K562 (cell line): ENCODE measurements around the gene FMO5. TPM values are rescaled to one million over a fixed set of nuclear protein-coding genes. Genes with fewer than 3 reads are reported as not detected.

Experiments
- ATAC-seq: fragments of 200-7000 bp; cut with Tn5 transposase; 3 replicates; pipeline ENCODE4 v1.9.1; 2020; ENCODE audit warnings: moderate library complexity
- BruUV-seq: library from RNA; stranded (reverse); fragments of 400-500 nt; replicated peaks from 2 replicates; lab custom pipeline; 2021; lab: Mats Ljungman, UMichigan
- CTCF ChIA-PET: fragments of 300-600 bp; formaldehyde crosslinking; extraction: SDS; loops from one replicate; lab custom pipeline; 2021; ENCODE audit warnings: low intra/inter-chr PET ratio; lab: Yijun Ruan, JAX
- POLR2A ChIA-PET: fragments of 300-600, 350-650 bp; sonication (Branson Sonifier 250); formaldehyde crosslinking; extraction: SDS; loops from one replicate; lab custom pipeline; 2021; ENCODE audit warnings: antibody characterized with exemption, inconsistent platforms; lab: Yijun Ruan, JAX
- DNase-seq, 4 experiments: peaks; one replicate each; pipeline versions ENCODE4 v3.0.0 to v3.0.0-alpha.2; 2011 to 2018; ENCODE audit warnings: low spot score in 3 of 4, mixed read lengths in 3 of 4; ENCODE audit errors: extremely low read depth in 1 of 4
- FAIRE-seq: peaks from 2 replicates; lab custom pipeline; 2011; peaks lifted over from hg19 to GRCh38; lab: Jason Lieb, UNC
- H2AFZ ChIP-seq: 2 replicates; pipeline ENCODE4 v1.6.0; 2011; ENCODE audit warnings: low read depth, low read length, control low read depth, inconsistent platforms
- H3K27ac ChIP-seq: fragments of 200-600 bp; 3 replicates; pipeline ENCODE4 v1.8.0; 2011; ENCODE audit warnings: low read depth, mild to moderate bottlenecking, control low read depth, inconsistent platforms, low read length, moderate library complexity, mixed read lengths; ENCODE audit errors: extremely low read depth
- H3K27me3 ChIP-seq, 2 experiments: fragments of 300-600 bp in 1 of 2; 2 replicates in 1 of 2; 3 replicates in 1 of 2; pipeline versions ENCODE4 v1.6.0 to v1.8.0; 2011; ENCODE audit warnings: inconsistent platforms in 2 of 2, low read length in 2 of 2, mild to moderate bottlenecking in 1 of 2, mixed read lengths in 1 of 2, moderate library complexity in 1 of 2; ENCODE audit not compliant: control insufficient read depth in 2 of 2, insufficient read depth in 2 of 2
- H3K36me3 ChIP-seq: fragments of 300-600 bp; 3 replicates; pipeline ENCODE4 v1.8.0; 2011; ENCODE audit warnings: mild to moderate bottlenecking, low read length, inconsistent platforms; ENCODE audit not compliant: control insufficient read depth, insufficient read depth
- H3K4me1 ChIP-seq, 2 experiments: fragments of 200-600 bp in 1 of 2; replicated peaks in 1 of 2; 2 replicates in 1 of 2; 3 replicates in 1 of 2; pipeline versions ENCODE4 v1.5.1 to v1.8.0; 2011; ENCODE audit warnings: inconsistent platforms in 2 of 2, low read length in 2 of 2, mild to moderate bottlenecking in 1 of 2, mixed read lengths in 1 of 2, moderate library complexity in 1 of 2; ENCODE audit not compliant: control insufficient read depth in 2 of 2, insufficient read depth in 2 of 2
- H3K4me2 ChIP-seq: 2 replicates; pipeline ENCODE4 v1.6.1; 2011; ENCODE audit warnings: low read length, control low read depth, inconsistent platforms, mixed read lengths; ENCODE audit not compliant: insufficient read depth
- H3K4me3 ChIP-seq: fragments of 200-600 bp; sonication (generic), shearing (Covaris generic); 2 replicates; pipeline ENCODE4 v1.5.1; 2016; ENCODE audit warnings: control low read depth, inconsistent platforms
- H3K79me2 ChIP-seq: fragments of 200-600 bp; 3 replicates; pipeline ENCODE4 v1.8.0; 2011; ENCODE audit warnings: low read length, inconsistent platforms; ENCODE audit not compliant: control insufficient read depth, insufficient read depth
- H3K9ac ChIP-seq, 2 experiments: 2 replicates each; pipeline versions ENCODE4 v1.6.0 to v1.6.1; 2011; ENCODE audit warnings: low read depth in 2 of 2, low read length in 2 of 2, control low read depth in 1 of 2, inconsistent platforms in 1 of 2, mild to moderate bottlenecking in 1 of 2, mixed read lengths in 1 of 2; ENCODE audit not compliant: insufficient read depth in 1 of 2
- H3K9me1 ChIP-seq: one replicate; pipeline ENCODE4 v1.6.0; 2011; ENCODE audit warnings: inconsistent platforms, mild to moderate bottlenecking, low read length, moderate library complexity; ENCODE audit not compliant: control insufficient read depth, insufficient read depth
- H3K9me3 ChIP-seq: replicated peaks from 2 replicates; pipeline ENCODE4 v1.5.1; 2011; ENCODE audit warnings: low read depth, low read length, inconsistent platforms; ENCODE audit not compliant: control insufficient read depth, insufficient read depth
- H4K20me1 ChIP-seq: replicated peaks from 2 replicates; pipeline ENCODE4 v1.6.1; 2011; ENCODE audit warnings: low read length, inconsistent platforms, mixed read lengths; ENCODE audit not compliant: control insufficient read depth, insufficient read depth
- CHCHD3 ChIP-seq: fragments of 250-450 bp; sonication (Bioruptor Pico); IDR thresholded peaks from 2 replicates; pipeline ENCODE4 v2.1.2; 2022; ENCODE audit warnings: mild to moderate bottlenecking
- KLF10 ChIP-seq: fragments of 250-450 bp; sonication (Bioruptor Pico); IDR thresholded peaks from 2 replicates; pipeline ENCODE4 v1.6.1; 2021; ENCODE audit warnings: matching md5 sums
- SRSF9 ChIP-seq: fragments of 200-400 bp; formaldehyde crosslinking; IDR thresholded peaks from 2 replicates; pipeline ENCODE4 v1.6.1; 2017; ENCODE audit warnings: low read depth, low read length, borderline replicate concordance
- ZNF407 ChIP-seq: fragments of 450-650 bp; IDR thresholded peaks from 2 replicates; pipeline ENCODE4 v1.6.1; 2016; ENCODE audit warnings: low read depth
- WGBS: fragments of 100-300 bp; shearing (Covaris generic); methylation state at CpG from one replicate; pipeline ENCODE4 v1.1.6; 2016; ENCODE audit warnings: low coverage, mixed read lengths; ENCODE audit not compliant: insufficient coverage; ENCODE audit errors: missing lambda C conversion rate; 5-methylcytosine and 5-hydroxymethylcytosine counted together
- in situ Hi-C: fragments of 300-500 bp; cut with MboI; formaldehyde crosslinking; loops from 4 replicates; pipeline ENCODE4 v1.15.0; 2018; ENCODE audit warnings: inconsistent platforms, mixed read lengths
- intact Hi-C: fragments of 100-400 bp; cut with micrococcal nuclease; formaldehyde crosslinking; loops from 2 replicates; pipeline ENCODE4 v1.14.2; 2022
- polyA plus RNA-seq, 8 experiments: library from polyadenylated mRNA; depleted of rRNA in 4 of 8; stranded (reverse) in 5 of 8; unstranded in 3 of 8; fragments of >200 nt; fragmentation: Nextera tagmentation in 2 of 8; fragmentation: Illumina TruSeq in 1 of 8; extraction: Ambion mirVana in 2 of 8; extraction: Trizol in 1 of 8; gene quantifications; 2 replicates each; pipeline versions ENCODE4 v1.2.1 to v1.2.3, GENCODE V29; 2011 to 2014; ENCODE audit warnings: inconsistent platforms in 1 of 8, missing spikeins in 1 of 8
- total RNA-seq, 7 experiments: library from RNA; depleted of rRNA in 6 of 7; stranded (reverse); fragments of >200 nt in 6 of 7; fragmentation: Illumina TruSeq in 2 of 7; extraction: Trizol in 2 of 7; gene quantifications; 2 replicates each; pipeline versions ENCODE4 v1.2.1 to v1.2.3, GENCODE V29; 2011 to 2021; ENCODE audit warnings: low replicate concordance in 1 of 7
- TF ChIP-seq, protein P1 (sequence below): fragments of 450-650 bp; IDR thresholded peaks from 2 replicates; pipeline ENCODE4 v1.6.1; 2017; ENCODE audit warnings: antibody characterized with exemption, mild to moderate bottlenecking

FMO5 gene
- total and polyA plus RNA-seq, 9 of the 15 experiments (the other 6 are each of a cell fraction or from before 2014, with no cell fraction given) = 0.11 to 0.69 (median 0.19) TPM; not detected in 1

GRCh38 chr1:147266381-147266780 is 41.2 kb upstream of the FMO5 start (continued):
- no peak for TF ChIP-seq ZNF407

DNA sequence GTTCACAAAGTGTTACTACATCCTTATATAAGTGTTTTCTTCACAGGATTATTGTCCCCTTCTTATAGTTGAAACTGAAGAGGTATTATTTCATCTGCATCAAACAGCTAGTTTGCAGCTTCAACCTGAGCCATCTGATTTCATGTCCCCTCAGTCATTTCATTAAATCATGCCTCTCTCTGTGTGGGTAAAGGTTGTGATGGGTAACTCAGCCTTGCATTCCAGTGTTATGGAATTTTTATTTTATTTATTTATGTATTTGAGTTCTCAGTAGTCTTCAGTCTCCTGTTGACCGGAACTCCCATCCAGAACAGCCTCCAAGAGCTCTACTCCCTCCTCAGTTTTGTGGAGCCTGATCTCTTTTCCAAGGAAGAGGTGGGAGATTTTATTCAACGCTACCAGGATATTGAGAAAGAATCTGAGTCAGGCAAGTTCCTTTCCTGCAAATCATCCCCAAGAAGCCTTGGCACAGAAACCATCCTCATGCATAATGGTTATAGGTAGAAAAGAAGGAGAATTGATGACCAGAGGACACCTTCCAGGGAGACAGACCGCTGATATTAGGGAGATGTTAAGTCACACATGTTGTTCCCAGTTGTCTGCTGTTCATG is 39.1 kb upstream of the FMO5 start:
- 87% methylated on average over 3 of the region's 3 CpGs for WGBS
- H2AFZ ChIP-seq = no peak overlapping the region
- intact Hi-C loops (no loop called here), in situ Hi-C loops (no loop called here)
- ChIA-PET CTCF (no interaction called here), POLR2A (no interaction called here)
- no peaks in the 10 kb centered on the region for H4K20me1 ChIP-seq
- peaks cover 4% of the 10 kb centered on the region; the same call in 1 of the 3 replicates for H3K79me2 ChIP-seq
- no peak overlapping the region for H3K4me2 ChIP-seq
- H3K27ac ChIP-seq = no peak overlapping the region
- no peak for ATAC-seq
- H3K4me1 ChIP-seq = no peaks in the 10 kb centered on the region
- no TSS peak for BruUV-seq
- peak; percentile 23 for FAIRE-seq
- H3K27me3 ChIP-seq = no peaks in the 10 kb centered on the region
- H3K4me3 ChIP-seq = no peak overlapping the region
- peaks cover 98% of the 10 kb centered on the region for H3K36me3 ChIP-seq
- H3K9me3 ChIP-seq = no peaks in the 10 kb centered on the region
- no peaks in the 10 kb centered on the region for H3K9me1 ChIP-seq
- no peak overlapping the region for H3K9ac ChIP-seq
- DNase-seq = no peak
- TF ChIP-seq SRSF9 (no peak), CHCHD3 (CRISPR knock-in tag) (no peak), KLF10 (CRISPR knock-in tag) (no peak)
- TF ChIP-seq, protein P1, sequence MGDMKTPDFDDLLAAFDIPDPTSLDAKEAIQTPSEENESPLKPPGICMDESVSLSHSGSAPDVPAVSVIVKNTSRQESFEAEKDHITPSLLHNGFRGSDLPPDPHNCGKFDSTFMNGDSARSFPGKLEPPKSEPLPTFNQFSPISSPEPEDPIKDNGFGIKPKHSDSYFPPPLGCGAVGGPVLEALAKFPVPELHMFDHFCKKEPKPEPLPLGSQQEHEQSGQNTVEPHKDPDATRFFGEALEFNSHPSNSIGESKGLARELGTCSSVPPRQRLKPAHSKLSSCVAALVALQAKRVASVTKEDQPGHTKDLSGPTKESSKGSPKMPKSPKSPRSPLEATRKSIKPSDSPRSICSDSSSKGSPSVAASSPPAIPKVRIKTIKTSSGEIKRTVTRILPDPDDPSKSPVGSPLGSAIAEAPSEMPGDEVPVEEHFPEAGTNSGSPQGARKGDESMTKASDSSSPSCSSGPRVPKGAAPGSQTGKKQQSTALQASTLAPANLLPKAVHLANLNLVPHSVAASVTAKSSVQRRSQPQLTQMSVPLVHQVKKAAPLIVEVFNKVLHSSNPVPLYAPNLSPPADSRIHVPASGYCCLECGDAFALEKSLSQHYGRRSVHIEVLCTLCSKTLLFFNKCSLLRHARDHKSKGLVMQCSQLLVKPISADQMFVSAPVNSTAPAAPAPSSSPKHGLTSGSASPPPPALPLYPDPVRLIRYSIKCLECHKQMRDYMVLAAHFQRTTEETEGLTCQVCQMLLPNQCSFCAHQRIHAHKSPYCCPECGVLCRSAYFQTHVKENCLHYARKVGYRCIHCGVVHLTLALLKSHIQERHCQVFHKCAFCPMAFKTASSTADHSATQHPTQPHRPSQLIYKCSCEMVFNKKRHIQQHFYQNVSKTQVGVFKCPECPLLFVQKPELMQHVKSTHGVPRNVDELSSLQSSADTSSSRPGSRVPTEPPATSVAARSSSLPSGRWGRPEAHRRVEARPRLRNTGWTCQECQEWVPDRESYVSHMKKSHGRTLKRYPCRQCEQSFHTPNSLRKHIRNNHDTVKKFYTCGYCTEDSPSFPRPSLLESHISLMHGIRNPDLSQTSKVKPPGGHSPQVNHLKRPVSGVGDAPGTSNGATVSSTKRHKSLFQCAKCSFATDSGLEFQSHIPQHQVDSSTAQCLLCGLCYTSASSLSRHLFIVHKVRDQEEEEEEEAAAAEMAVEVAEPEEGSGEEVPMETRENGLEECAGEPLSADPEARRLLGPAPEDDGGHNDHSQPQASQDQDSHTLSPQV = no peak
